Measurements from ENCODE around the gene PALS2.

The PALS2 gene, protein sequence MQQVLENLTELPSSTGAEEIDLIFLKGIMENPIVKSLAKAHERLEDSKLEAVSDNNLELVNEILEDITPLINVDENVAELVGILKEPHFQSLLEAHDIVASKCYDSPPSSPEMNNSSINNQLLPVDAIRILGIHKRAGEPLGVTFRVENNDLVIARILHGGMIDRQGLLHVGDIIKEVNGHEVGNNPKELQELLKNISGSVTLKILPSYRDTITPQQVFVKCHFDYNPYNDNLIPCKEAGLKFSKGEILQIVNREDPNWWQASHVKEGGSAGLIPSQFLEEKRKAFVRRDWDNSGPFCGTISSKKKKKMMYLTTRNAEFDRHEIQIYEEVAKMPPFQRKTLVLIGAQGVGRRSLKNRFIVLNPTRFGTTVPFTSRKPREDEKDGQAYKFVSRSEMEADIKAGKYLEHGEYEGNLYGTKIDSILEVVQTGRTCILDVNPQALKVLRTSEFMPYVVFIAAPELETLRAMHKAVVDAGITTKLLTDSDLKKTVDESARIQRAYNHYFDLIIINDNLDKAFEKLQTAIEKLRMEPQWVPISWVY

DNA sequence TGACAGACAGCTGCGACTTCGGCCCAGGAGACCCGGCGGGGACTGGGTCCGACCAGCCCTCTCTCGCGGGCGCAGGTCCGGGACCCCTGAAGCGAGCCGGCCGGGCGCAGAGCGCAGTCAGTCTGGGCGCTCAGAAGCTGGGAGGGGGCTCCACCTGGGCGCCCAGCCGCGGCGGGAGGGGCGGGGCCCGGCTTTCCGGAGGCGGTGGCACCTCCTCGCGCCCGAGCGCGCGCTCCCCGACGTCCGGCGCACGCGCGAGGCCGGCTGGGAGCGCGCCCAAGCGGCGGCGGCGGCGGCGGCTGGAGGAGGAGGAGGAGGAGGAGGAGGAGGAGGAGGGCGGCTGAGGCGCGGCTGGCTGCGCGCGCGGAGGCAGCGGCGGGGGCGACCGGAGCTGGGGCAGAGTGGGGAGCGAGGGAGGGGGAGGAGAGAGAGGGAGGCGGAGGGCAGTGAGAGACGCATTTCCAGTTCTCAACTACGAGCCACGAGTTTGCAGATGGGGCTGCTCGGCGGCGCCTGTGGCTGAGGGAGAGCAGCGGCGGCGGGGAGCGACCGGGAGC, at the start of gene PALS2:
TSS of gene PALS2 (plus strand) at position 456 of the 557 bp plus-strand sequence. CDS start 50,216 bp downstream, outside the sequence.
- peak; percentile 73 for DNase-seq (ENCODE audit: low read depth)

DNA sequence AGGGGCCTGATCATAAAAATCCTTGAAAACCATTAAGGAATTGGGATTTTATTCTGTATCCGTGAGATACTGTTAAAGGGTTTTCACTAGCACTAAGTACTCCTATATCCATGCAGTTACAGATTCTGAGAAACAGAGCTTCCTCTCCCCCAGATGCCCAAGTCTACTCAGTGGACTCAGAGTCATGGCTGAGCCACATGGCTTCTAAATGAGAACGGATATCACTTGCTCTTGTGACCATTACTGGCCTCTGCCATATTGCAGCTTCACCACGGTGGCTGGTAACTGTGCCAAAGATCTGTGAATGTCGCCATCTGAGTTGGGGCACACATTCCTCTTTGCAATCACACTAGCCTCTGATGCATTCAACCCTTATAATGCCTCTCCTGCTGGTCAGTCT, 42.0 kb upstream of the PALS2 start:
- no peak for DNase-seq (ENCODE audit: low read depth)

- no peak for DNase-seq (ENCODE audit: low read depth)
These were observed 36.6 kb upstream of the PALS2 start for GRCh38 chr7:24536682-24537081.

DNA sequence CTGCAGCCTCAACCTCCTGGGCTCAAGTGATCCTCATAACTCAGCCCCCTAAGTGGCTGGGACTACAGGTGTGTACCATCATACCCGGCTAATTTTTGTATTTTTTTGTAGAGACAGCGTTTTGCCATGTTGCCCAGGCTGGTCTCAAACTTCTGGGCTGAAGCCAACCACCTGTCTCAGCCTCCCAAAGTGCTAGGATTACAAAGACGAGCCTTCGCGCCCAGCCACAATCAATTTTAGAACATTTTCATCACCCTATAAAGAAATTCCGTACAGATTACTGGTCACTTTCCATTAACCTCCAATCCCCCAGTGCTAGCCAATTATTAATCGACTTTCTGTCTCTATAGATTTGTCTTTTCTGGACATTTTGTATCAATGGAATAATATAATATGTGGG, 32.3 kb upstream of the PALS2 start:
- no peak for DNase-seq (ENCODE audit: low read depth)

GRCh38 chr7:24545215-24545614, 28.0 kb upstream of the PALS2 start:
- DNase-seq (ENCODE audit: low read depth): no peak

GRCh38 chr7:24548390-24548789, 24.9 kb upstream of the PALS2 start:
- no peak for DNase-seq (ENCODE audit: low read depth)

GRCh38 chr7:24549991-24550390, 23.3 kb upstream of the PALS2 start:
- no peak for DNase-seq (ENCODE audit: low read depth)

DNA sequence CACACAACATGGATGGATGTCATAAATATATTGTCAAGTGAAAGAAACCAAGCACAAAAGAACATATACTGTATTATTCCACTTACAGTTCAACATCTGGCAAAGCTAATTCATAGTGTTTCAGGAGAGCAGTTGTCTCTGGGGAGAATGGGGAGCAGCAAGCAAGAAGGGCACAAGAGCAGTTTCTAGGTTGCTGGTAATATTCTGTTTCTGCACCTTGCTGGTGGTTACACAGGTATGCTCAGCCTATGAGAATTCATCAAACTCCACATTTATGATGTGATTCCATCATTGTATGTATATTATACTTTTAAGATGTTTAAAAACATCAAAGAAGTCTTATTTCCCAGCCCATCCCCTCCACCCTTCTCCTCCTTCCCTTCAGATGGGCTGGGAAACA, 18.1 kb upstream of the PALS2 start:
- no peak for DNase-seq (ENCODE audit: low read depth)

DNA sequence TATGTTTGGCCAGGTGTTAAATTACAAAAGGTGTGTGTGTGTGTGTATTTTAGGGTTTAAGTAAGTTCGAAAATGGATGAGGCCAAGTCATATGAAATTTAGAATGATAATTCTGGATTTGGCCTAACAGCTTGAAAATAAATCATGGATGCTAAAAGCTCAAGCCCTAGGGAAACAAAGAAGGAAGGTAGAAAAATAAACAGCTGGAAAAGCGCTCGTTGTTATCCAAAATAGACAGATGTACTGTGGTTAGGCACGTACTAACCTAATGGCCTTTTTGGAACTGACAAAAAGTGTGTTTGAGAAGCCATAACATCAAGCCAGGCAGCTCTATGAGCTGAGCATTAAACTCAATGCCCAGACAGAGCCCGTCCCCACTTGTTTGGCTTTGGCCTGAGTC, 17.5 kb upstream of the PALS2 start:
- DNase-seq (ENCODE audit: low read depth): no peak

DNA sequence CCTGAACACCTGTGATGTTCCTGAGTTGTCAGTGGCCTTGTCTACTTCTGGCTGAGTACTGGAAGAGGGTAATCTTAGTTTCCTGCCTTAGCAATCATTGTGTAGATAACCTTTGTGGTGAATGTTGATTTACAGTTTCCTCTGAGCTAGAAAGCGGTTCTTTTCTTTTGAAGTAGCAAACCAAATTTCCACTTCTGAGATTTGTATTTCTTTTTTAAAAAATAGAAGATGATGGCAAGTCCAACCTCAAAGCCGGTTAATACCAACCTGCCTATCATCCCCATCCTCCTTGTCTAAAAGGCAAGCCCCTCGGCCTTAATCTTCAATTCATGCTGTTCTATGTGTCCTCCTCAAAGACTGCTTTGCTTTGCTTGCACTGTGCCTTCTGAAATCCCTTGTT, 12.5 kb upstream of the PALS2 start:
- no peak for DNase-seq (ENCODE audit: low read depth)

- DNase-seq (ENCODE audit: low read depth): no peak
These were observed 7.0 kb upstream of the PALS2 start for GRCh38 chr7:24566274-24566673.

- no peak for DNase-seq (ENCODE audit: low read depth)
These were observed 2.3 kb upstream of the PALS2 start for GRCh38 chr7:24570983-24571382.

GRCh38 chr7:24572016-24572392, 1.2 kb upstream of the PALS2 start:
- no peak for DNase-seq (ENCODE audit: low read depth)

GRCh38 chr7:24572393-24572996, 757 bp upstream of the PALS2 start:
- no peak for DNase-seq (ENCODE audit: low read depth)

DNA sequence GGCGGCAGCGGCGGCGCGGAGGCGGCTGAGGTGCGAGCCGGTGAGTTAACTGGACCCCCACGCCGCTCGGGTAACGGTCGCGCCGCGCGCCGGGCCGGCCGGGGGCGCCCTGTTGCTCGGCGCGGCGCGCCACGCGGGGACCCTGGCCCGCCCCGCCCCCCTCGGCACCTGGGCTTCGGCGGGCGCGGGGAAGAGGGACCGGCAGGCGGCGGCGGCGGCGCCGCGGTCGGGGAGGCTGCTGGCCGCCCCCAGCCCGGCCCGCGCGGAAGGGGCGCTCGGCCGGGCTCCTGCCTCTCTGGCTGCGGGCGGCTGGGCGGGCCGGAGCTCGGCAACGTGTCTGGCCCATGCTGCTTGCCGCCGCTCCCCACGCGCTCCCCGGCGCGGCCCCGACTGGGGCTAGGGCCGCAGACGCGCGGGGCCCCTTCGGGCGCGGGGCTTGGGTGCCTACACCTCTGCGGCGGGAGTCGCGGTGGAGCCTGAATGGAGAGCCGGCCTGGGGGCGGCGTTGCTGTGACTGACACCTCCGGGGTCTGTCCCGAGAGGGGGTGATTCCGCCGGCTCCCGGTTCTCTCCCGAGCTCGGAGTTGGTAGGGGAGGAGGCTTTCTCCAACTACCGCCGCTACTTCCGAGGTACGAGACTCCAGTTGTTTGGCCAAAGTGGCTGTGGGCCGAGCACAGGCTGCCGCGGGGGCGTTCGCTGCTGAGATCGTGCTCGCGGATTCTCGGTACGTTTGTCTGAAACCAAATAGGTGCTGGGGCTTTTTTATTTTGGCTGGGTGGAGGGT, 494 bp downstream of the PALS2 start:
- DNase-seq (ENCODE audit: low read depth): peak; percentile 23

DNA sequence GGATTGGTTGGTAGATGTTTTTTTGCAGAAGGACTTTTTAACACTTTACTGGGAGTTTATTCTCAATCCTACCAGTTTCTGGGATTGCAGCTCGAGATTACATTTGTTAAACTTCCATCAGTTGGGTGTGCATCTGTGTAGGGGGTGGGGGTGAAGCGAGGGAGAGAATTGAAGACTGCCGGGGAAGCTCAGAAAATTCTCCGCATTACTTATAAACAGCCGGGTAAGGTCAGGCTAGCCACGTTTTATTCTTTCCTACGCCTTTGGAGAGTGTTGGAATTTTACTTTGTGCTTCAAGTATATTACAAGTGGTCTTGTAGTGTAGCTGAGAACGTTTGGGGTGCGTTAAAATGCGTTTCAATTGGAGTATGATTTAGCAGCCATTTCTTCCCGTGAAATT, 1.1 kb downstream of the PALS2 start:
- no peak for DNase-seq (ENCODE audit: low read depth)

DNA sequence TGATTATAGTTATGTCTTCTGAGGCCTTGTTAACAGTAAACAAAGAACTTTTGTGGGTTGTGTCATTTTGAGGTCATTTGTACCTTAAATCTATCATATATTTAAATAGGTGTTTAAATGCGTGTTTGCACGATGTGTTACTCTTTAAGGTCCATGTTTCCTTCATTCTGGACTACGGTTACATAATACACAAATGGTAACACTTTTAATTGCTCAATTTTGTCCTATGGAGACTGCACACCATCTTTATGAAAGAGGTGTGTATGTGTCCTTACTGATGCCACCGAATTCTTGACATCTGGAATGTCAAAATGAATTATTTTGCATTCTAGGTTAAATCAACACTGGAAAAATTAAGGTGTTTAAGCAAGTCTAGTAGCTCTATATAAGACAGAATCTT, 1.7 kb downstream of the PALS2 start:
- DNase-seq (ENCODE audit: low read depth): no peak

- no peak for DNase-seq (ENCODE audit: low read depth)
These were observed 3.1 kb downstream of the PALS2 start for GRCh38 chr7:24576171-24577025.

DNA sequence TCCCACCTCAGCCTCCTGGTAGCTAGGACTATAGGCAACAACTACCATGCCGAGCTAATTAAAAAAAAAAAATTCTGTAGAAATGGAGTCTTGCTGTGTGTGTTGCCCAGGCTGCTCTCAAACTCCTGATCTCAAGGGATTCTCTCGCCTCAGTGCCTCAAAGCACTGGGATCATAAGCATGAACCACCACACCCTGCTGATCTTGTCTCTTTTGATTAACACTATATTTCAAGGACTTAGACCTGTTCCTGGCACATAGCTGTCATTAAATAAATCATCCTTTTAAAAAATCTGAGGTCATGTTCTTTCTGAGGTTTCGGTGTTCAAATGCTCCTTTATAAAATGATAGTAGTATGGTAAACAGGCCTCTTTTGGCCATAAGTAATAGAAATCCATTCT, 4.8 kb downstream of the PALS2 start:
- no peak for DNase-seq (ENCODE audit: low read depth)

DNA sequence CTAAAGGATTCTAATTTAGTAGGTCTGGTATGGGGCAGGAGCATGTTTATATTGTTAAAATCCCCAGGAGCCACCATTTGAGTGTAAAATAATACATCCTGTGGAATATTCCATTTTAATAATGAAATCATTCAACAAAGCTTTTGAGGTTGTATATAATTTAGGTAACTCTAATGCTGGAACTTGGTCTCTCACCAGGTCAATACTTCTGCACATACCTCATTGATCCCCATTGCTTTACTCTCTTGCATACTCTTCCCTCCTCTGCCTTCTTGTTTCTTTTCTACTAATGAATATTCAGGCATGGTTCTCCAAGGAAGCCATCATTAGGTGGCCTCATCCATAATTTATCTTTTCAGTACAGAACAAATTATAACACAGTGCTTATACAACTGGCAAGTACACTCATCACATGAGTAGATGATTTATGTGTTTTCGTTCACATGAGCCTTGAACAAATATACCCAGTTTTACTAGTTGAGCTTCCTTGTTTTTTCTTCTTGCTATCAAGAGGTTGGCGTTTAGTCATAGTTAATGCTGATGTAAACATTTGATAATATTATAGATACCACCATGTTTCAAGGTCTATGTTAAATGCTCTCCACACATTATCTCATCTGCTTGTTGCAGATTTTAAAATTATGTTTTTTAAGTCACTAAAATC, 7.2 kb downstream of the PALS2 start:
- no peak for DNase-seq (ENCODE audit: low read depth)

GRCh38 chr7:24582166-24582565, 8.9 kb downstream of the PALS2 start:
- DNase-seq (ENCODE audit: low read depth): no peak
